ENCODE data around the gene BIRC3.
A peak's percentile ranks its signal among the peaks of the same experiment; 100 is the strongest.
"Not testable (repeated sequence)": the region's sequence is repeated elsewhere in the genome, so short reads cannot be mapped to it uniquely, and the experiment has no call there.

BIRC3 gene

DNA sequence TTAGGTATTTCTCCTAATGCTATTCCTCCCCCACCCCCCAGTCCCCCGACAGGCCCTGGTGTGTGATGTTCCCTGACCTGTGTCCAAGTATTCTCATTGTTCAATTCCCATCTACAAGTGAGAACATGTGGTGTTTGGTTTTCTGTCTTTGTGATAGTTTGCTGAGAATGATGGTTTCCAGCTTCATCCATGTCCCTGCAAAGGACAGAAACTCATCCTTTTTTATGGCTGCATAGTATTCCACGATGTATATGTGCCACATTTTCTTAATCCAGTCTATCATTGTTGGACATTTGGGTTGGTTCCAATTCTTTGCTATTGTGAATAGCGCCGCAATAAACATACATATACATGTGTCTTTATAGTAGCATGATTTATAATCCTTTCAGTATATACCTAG, 20.5 kb upstream of the BIRC3 start:
- DNase-seq = not testable (repeated sequence)

DNA sequence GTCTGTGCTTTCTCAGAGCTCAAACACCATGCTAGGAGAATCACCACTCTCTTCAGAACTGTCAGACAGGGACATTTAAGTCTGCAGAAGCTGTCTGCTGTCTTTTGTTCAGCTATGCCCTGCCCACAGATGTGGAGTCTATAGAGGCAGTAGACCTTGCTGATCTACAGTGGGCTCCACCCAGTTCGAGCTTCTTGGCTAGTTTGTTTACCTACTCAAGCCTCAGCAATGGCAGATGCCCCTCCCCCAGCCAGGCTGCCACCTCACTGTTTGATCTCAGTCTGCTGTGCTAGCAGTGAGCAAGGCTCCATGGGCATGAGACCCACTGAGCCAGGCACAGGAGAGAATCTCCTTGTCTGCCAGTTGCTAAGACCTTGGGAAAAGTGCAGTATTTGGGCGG, 16.4 kb upstream of the BIRC3 start:
- DNase-seq = peak; percentile 78

DNA sequence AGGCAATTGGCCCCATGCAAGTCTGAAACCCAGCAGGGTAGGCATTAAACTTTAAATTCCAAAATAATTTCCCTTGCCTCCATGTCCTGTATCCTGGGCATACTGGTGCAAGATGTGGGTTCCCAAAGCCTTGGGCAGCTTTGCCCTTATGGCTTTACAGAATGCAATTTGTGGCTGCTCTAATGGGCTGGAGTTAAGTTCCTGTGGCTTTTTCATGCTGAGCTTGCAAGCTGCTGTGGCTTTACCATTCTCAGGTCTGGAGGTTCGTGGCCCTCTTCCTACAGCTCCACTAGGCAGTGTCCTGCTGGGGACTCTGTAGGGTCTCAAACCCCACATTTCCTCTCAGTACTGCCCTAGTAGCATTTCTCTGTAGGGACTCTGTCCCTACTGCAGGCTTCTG, 15.0 kb upstream of the BIRC3 start:
- DNase-seq = no peak

DNA sequence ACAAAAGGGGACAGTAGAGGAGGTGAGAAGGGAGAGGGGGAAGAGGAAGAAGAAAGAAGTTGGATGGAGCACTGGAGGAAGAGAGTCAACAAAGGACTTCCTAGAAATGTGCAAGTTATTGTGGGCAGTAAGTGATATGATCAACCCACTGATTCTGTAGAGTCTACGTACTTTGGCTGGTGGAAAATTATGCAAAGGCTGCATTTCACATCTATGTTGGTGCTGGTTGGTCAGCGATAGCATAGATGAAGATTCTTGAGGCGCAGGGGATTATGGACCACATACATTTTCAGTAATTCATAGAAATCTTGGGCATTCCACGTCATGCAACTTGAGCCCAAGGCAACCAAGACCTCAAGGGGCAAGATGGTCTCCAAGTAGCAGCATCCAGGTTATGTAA, 12.6 kb upstream of the BIRC3 start:
- no peak for DNase-seq

DNA sequence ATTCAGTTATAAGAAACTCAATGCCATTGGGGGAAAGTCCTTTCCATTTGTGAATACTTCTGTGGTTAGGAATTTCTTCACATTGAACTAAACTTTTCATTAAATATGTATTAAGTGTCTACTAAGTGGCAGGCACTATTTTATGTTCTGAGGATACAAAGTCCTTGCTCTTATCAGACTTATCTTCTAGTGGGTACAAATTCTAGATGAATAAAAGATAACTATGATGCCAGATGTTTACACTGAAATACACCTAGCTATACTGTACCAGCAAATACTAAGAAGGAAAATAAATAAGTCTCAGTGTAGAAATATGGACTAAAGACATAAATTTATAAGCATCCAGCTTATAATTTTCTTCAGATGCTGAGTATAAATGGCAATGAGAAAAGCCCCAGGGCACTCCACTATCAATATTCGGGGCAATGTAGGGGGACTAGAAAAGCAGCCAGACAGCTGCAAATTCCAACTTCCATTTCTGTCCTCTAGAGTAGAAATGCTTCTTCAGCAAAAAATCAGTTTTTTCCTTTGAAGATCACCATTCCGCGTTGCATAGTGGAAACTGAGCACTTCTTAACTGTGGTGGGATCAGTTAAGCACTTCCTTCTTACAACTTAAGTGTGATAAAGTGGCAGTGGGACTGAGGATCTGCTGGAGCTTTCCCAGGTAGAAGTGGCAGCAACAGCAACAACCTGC, 11.8 kb upstream of the BIRC3 start:
- DNase-seq = no peak

DNA sequence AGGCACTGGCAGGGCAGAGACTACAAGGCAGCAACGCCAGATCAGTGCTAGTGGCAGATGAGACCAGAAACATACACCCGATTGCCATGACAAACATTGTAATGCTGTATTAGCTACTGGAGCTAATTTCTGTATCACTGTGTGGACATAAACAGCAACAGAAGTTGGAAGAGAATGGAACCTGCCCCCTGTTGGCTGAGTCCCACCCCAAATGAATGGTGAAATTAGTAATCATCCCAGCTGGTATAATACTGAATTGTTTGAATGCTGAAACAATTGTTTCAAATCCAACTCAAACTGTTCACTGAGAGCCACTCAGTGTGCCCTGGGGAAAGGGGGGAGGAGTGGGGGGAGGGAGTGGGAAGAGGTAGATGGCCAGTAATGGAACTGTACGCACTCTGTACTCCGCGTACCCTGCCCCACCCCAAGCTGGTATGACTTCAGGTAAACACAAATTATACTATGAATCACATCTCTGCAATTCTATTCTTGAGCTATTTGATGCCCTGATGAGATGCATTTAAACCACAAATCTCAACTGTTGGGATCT, 11.2 kb upstream of the BIRC3 start:
- DNase-seq = peak; percentile 60

DNA sequence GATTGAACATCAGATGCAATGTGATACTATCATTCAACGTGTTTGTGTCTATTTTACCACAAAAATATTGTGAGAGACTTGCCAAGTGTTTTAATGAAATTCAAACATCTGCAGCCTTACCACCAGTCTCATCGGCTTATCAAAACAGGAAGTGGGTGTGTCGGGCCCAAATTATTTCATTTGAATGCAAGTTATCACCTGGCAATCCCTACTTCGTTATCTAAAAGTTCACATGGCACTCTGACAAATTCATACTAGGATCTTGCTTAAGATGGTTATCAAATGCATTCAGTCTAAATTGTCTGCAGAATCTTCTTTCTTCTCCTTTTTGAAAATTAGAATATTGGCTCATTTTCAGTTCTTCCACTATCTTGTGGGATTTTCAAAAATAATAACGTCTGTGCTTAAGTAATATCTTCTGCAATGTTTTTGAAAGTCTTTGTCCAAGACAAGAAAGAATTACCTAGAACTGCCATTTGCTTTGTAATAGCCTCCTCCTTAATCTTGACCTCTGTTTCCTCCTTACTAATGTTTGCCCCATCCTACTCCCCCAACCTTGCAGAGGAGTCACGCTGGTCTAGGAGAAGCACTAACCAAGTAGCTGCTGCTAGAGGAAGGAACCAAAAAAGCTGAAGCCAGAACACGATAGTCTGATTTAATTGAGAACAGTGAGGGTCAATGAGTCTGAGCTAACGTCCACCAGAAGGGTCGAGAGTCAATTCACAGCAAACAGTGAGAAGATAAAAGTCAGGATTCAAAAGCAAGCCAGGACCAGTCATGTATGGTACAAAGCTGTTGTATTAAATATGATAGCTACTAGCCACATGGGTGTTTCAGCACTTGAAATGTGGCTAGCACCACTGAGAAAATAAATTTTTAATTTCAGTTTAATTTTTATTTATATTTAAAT, 10.2 kb upstream of the BIRC3 start:
- DNase-seq = peak; percentile 74

DNA sequence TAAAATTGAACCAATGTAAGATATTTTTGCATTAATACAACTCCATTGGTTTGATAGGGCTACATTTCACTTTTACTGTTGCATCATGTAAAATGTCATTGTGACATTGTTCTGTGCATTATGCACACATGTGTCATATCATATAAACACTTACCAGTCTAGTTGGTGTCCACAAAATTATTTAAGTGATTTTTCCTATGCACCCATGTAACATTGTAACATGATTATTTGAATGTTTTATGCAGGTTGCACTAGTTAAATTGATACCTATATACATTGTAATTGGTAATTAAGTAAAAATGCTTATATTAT, 9.6 kb upstream of the BIRC3 start:
- DNase-seq = no peak

DNA sequence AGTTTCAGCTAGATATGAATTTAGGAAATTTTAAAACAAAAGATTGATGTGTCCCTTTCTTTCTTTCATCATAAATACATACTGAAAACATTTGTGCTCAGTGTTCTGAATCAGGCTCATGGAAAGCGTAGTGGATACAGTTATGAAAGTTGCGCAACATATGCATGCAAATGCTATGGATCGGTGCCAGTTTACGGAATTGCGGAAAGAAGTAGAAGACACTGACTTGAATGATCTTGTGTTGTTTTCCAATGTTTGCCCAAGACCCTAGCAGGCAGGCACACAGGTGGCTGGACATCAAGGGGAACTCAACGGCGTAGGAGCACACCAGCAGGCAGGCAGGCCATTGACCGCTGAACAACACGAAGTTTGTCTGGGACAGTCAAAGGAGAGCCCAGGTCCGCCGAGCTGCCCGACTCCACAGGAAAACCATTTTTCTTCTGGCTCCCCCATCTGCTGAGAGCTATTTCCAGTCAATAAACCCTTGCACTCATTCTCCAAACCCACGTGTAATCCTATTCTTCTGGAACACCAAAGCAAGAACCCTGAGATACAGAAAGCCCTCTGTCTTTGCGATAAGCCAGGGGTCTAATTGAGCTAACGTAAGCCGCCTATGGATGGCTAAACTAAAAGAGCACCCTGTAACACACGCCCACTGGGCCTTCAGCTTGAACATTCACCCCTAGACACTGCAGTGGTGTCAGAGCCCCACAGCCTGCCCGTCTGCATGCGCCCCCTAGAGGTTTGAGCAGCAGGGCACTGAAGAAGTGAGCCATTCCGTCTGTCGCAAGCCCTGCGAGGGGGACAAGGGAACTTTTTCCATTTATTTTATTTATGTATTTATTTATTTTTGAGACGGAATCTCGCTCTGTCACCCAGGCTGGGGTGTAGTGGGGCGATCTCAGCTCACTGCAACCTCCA, 7.4 kb upstream of the BIRC3 start:
- DNase-seq = no peak

DNA sequence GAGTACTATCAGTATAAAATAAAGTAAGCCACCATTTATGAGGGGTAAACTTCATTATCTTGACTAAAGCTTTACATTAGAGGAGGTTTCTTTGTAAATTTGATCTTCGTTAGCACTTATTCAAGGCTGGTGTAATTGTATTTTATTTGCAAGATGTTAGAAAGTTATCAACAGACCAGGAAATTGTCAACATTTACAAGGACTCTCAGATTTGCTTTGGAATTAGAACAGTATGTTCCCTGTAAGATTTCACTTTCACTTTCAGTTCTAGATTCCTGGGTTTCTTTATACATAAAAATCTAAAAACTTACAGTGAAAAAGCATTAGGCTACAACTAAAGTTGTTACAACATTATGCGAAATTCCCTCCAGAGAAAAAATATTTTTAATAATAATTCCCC, 4.6 kb upstream of the BIRC3 start:
- DNase-seq = no peak

DNA sequence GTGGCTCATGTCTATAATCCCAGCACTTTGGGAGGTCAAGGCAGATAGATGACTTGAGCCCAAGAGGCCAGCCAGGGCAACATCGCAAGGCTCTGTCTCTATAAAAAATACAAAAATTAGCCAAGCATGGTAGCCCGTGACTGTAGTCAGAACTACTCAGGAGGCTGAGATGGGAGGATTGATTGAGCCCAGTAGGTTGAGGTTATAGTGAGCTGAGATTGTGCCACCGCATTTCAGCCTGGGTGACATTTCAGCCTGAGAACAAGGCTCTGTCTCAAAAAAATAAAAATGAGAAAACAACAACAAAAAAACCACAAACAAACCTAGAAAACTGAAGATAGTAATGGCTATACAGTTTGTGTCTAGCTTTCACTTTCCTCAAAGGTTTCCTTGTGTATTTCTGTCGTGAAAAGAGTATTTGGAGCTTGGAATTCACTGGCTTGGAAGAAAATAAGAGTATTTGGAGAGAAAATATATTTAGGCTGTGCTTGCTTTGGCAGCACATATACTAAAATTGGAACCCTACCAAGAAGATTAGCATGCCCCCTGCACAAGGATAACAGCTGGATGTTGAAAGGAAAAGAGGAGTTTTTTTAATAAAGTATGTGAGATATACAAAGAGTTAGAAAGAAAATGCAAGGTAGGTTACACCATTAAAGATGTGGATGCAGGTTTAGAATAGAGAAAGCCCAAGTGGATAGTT, 3.9 kb upstream of the BIRC3 start:
- no peak for DNase-seq

DNA sequence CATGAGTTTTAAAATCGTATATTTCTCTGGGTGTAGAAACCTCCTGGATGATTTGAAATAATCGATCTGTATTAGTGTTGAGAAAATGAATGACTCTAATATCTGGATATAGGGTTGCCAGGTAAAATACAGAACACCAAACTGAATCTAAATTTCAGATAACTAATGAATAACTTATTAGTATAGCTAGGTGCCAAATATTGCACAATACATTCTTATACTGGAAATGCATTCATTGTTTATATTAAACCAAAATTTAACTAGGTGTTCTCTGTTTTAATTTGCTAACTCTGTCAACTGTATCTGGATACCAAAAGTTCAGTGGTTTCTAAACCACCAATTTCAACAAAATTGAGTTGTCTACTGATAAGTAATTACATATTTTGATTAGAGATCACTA, 2.5 kb upstream of the BIRC3 start:
- DNase-seq = no peak

DNA sequence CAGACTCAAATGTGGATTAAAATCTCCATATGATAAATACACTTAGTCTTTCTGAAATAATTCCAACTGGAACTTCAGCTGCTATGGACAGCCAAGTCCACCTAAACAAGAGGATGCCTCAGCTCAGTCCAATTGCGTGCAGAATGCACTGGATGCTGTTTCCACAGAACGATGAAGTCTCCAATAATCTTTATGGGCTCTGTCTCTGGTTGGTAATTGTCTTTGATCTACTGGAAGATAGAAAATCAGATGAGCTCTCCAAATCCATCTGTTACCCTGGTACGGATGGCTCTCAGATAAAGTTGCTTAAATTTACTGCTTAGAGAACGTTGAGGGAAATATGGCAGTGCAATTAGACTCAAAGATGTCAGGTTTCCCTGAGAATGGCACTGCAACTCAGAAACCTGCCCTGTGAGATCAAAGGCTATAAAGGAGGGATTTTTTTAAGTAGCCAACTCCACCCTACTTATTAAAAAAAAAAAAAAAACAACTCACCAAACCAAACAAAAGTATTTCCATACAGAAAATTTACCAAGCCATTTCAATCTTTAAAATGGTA, 859 bp upstream of the BIRC3 start:
- no peak for DNase-seq

DNA sequence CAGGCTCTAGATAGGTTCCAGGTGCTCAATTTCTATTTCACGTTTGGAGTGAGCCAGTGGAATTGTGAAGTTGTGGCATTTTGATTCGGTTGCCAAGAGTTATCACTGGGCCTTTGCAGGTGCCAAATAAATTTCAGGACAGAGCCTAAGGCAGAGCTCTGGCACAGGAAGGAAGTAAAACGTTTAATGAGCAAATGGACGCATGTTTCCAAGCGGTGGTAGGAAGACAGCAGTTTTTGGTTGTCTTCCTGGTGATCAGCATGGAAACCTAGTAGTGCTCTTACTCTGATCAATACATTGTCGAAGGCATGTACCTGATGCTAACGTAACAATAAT, 452 bp downstream of the BIRC3 start:
- DNase-seq = no peak

DNA sequence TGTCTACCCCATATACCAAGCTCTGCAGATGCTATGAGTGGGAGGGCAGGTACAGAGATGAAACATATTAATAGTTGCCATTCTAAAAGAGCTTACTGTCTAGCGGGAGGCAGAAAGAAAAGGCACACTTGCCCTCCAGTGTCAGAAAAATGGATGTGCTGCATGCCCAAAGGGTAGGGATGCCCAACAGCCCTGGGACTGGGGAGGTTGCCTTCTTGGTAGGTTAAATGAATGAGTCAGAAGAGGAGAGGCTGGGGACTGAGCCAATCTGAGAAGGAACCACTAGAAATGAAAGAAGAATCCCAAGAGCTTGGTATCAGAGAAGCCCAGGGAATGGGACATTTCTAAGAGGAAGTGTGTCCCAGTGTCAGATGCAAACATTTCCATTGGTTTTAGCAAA, 1.2 kb downstream of the BIRC3 start:
- DNase-seq = peak; percentile 69

DNA sequence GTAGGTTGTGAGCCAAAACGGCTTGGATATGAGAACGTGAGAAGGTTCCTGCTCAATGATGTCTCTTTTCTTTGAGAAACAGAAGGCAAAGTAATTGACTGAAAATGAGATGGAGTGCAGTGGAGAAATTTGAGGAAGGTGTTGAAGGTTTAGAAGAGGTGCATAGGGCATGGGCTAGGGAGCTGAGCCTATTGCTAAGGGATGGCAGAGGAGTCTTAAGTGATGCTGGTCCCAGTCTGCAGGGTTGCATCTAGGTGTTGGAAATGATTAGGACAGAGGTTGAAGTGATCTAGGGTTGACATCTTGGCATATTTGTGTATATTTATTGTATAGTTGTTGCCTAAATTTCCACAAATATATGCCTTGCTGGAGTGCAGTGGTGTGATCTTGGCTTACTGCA, 2.3 kb downstream of the BIRC3 start:
- DNase-seq = no peak

DNA sequence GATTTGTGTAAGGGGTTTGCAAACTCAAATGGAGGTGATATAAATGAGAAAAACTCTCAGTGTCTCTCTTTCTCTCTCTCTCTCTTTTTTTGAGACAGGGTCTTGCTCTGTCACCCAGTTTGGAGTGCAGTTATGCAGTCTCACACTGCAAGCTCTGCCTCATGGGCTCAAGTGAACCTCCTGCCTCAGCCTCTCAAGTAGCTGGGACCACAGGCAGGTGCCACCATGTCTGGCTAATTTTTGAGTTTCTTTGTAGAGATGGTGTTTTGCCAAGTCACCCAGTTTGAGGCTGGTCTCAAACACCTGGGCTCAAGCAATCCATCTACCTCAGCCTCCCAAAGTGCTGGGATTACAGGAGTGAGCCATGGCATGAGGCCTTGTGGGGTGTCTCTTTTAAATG, 2.9 kb downstream of the BIRC3 start:
- DNase-seq = no peak

DNA sequence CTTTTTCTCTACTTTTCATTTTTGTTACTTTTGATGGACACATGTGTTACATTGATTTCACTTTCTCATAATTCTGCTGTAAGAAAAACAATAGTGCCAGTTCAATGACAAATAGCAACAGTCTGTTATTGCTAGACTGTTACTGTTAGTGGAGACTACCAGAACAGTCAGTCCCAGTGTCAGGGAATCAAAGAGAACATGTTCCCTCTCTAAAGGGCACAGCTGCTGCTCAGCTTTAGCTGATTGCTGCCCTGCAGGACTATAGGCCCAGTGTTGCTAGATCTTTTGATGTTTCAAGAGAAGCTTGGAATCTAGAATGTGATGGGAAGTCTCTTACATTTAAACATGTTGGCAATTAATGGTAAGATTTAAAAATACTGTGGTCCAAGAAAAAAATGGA, 3.4 kb downstream of the BIRC3 start:
- DNase-seq = no peak

DNA sequence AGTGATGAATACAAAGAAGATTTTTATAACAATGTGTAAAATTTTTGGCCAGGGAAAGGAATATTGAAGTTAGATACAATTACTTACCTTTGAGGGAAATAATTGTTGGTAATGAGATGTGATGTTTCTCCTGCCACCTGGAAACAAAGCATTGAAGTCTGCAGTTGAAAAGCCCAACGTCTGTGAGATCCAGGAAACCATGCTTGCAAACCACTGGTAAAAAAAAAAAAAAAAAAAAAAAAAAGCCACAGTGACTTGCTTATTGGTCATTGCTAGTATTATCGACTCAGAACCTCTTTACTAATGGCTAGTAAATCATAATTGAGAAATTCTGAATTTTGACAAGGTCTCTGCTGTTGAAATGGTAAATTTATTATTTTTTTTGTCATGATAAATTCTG, 5.3 kb downstream of the BIRC3 start:
- peak; percentile 34 for DNase-seq

DNA sequence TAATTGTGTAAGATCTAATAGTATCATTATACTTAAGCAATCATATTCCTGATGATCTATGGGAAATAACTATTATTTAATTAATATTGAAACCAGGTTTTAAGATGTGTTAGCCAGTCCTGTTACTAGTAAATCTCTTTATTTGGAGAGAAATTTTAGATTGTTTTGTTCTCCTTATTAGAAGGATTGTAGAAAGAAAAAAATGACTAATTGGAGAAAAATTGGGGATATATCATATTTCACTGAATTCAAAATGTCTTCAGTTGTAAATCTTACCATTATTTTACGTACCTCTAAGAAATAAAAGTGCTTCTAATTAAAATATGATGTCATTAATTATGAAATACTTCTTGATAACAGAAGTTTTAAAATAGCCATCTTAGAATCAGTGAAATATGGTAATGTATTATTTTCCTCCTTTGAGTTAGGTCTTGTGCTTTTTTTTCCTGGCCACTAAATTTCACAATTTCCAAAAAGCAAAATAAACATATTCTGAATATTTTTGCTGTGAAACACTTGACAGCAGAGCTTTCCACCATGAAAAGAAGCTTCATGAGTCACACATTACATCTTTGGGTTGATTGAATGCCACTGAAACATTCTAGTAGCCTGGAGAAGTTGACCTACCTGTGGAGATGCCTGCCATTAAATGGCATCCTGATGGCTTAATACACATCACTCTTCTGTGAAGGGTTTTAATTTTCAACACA, 6.4 kb downstream of the BIRC3 start:
- DNase-seq = no peak

DNA sequence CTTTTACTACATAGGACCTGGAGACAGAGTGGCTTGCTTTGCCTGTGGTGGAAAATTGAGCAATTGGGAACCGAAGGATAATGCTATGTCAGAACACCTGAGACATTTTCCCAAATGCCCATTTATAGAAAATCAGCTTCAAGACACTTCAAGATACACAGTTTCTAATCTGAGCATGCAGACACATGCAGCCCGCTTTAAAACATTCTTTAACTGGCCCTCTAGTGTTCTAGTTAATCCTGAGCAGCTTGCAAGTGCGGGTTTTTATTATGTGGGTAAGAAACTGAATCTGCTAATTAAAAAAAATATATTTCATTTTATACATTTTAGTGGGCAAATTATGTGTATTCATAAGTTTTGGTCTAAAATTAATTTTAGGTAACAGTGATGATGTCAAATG, 7.8 kb downstream of the BIRC3 start:
- no peak for DNase-seq

DNA sequence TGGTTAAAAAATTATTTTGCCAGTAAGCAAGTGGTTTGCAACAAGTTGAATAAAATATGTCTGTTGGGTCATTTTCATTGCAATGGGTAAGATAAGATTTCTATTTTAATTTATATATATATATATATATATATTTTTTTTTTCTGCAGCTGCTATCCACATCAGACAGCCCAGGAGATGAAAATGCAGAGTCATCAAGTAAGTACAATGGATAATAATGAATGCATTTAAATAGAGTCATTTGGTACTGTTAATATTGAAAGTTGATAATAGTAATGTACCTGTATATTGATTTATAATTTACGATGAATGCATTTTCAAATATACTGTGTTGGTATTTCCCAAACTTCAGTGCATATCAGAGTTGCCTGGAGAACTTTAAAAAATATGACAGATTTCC, 11.5 kb downstream of the BIRC3 start:
- DNase-seq = no peak
